Endodermal cell (in vitro differentiated cells): ENCODE data around the gene DACT3. TPM values are rescaled to one million over a fixed set of nuclear protein-coding genes. Genes with fewer than 3 reads are reported as not detected.
A peak's percentile ranks its signal among the peaks of the same experiment; 100 is the strongest.

ENCODE experiments used
- DNase-seq: peaks from one replicate; pipeline ENCODE4 v3.0.0-alpha.2; 2017
- H3K27ac ChIP-seq: 2 replicates; pipeline ENCODE4 v1.5.1; 2013; ENCODE audit warnings: mild to moderate bottlenecking, low read depth, low read length, moderate library complexity
- H3K27me3 ChIP-seq: 2 replicates; pipeline ENCODE4 v1.6.1; 2013; ENCODE audit warnings: mild to moderate bottlenecking, low read length, moderate library complexity; ENCODE audit not compliant: insufficient read depth, control insufficient read depth, poor library complexity, severe bottlenecking
- H3K36me3 ChIP-seq: 2 replicates; pipeline ENCODE4 v1.7.0; 2013; ENCODE audit warnings: mild to moderate bottlenecking, low read length, moderate library complexity; ENCODE audit not compliant: control insufficient read depth, insufficient read depth
- H3K4me1 ChIP-seq: one replicate; pipeline ENCODE4 v1.7.0; 2013; ENCODE audit warnings: low read length; ENCODE audit not compliant: control insufficient read depth, insufficient read depth
- H3K4me3 ChIP-seq: 2 replicates; pipeline ENCODE4 v1.5.1; 2013; ENCODE audit warnings: mild to moderate bottlenecking, low read length, moderate library complexity
- H3K9ac ChIP-seq: 2 replicates; pipeline ENCODE4 v1.6.1; 2013; ENCODE audit warnings: mild to moderate bottlenecking, low read length, moderate library complexity; ENCODE audit not compliant: poor library complexity, severe bottlenecking; ENCODE audit errors: extremely low read depth
- H3K9me3 ChIP-seq: 2 replicates; pipeline ENCODE4 v1.6.1; 2013; ENCODE audit warnings: mild to moderate bottlenecking, low read length, moderate library complexity; ENCODE audit not compliant: control insufficient read depth
- H3K27ac Mint-ChIP-seq: 2 replicates; pipeline ENCODE4 v1.8.0; 2020; ENCODE audit warnings: mixed read lengths
- H3K27me3 Mint-ChIP-seq: 2 replicates; pipeline ENCODE4 v1.8.0; 2021; ENCODE audit warnings: mild to moderate bottlenecking, mixed read lengths; ENCODE audit not compliant: insufficient read depth
- H3K36me3 Mint-ChIP-seq: 2 replicates; pipeline ENCODE4 v1.8.0; 2020; ENCODE audit warnings: low read depth, mixed read lengths
- H3K4me1 Mint-ChIP-seq: 2 replicates; pipeline ENCODE4 v1.8.0; 2020; ENCODE audit warnings: mixed read lengths
- H3K4me3 Mint-ChIP-seq: 2 replicates; pipeline ENCODE4 v1.8.0; 2020; ENCODE audit warnings: mild to moderate bottlenecking, moderate library complexity, mixed read lengths
- H3K9me3 Mint-ChIP-seq: 2 replicates; pipeline ENCODE4 v1.8.0; 2020; ENCODE audit warnings: mild to moderate bottlenecking, mixed read lengths
- WGBS, 2 experiments: methylation state at CpG; one replicate each; pipeline versions ENCODE4 v1.1.5 to v1.1.7; 2013; ENCODE audit warnings: missing lambda C conversion rate in 2 of 2, mixed read lengths in 1 of 2; ENCODE audit not compliant: insufficient coverage in 1 of 2, insufficient read length in 1 of 2; 5-methylcytosine and 5-hydroxymethylcytosine counted together
- total RNA-seq, 2 donors: library from RNA; stranded (reverse); fragmentation: NEBNext Ultra II Directional in 1 of 2; extraction: Animal tissue kit (Norgen Biotek cat#: 25700) in 1 of 2; gene quantifications; 2 replicates in 1 of 2; 3 replicates in 1 of 2; pipeline ENCODE4 v1.2.1, GENCODE V29; 2021
- TF ChIP-seq, protein P1 (sequence below): fragments of 200-600 bp; sonication (generic); conservative IDR thresholded peaks from 2 replicates; pipeline ENCODE4 v1.5.0; 2021; ENCODE audit warnings: antibody characterized with exemption, mild to moderate bottlenecking

Gene DACT3
- total RNA-seq, 2 donors from 2014 or later, result 0.15 to 0.70 TPM

DNA sequence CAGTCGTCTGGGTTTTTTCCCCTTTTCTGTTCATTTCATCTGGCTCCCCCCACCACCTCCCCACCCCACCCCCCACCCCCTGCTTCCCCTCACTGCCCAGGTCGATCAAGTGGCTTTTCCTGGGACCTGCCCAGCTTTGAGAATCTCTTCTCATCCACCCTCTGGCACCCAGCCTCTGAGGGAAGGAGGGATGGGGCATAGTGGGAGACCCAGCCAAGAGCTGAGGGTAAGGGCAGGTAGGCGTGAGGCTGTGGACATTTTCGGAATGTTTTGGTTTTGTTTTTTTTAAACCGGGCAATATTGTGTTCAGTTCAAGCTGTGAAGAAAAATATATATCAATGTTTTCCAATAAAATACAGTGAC lies 50.6 kb downstream of the DACT3 start:
- DNase-seq, result no peak
- Mint-ChIP-seq H3K27ac (peak overlapping the region; percentile 14), H3K4me1 (no peaks in the 10 kb centered on the region), H3K4me3 (no peak overlapping the region), H3K27me3 (no peaks in the 10 kb centered on the region), H3K9me3 (no peaks in the 10 kb centered on the region), H3K36me3 (peaks cover 51% of the 10 kb centered on the region)
- Histone ChIP-seq H3K9me3 (no peaks in the 10 kb centered on the region), H3K36me3 (peaks cover 43% of the 10 kb centered on the region), H3K4me3 (no peak overlapping the region), H3K4me1 (no peaks in the 10 kb centered on the region), H3K9ac (no peak overlapping the region), H3K27me3 (no peaks in the 10 kb centered on the region), H3K27ac (no peak overlapping the region)
- TF ChIP-seq, protein P1, sequence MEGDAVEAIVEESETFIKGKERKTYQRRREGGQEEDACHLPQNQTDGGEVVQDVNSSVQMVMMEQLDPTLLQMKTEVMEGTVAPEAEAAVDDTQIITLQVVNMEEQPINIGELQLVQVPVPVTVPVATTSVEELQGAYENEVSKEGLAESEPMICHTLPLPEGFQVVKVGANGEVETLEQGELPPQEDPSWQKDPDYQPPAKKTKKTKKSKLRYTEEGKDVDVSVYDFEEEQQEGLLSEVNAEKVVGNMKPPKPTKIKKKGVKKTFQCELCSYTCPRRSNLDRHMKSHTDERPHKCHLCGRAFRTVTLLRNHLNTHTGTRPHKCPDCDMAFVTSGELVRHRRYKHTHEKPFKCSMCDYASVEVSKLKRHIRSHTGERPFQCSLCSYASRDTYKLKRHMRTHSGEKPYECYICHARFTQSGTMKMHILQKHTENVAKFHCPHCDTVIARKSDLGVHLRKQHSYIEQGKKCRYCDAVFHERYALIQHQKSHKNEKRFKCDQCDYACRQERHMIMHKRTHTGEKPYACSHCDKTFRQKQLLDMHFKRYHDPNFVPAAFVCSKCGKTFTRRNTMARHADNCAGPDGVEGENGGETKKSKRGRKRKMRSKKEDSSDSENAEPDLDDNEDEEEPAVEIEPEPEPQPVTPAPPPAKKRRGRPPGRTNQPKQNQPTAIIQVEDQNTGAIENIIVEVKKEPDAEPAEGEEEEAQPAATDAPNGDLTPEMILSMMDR, result no peak
- WGBS, 2 experiments, result 90% methylated on average over 4 of the region's 5 CpGs; no CpG with 5 or more reads in 1 of the 2 experiments

DNA sequence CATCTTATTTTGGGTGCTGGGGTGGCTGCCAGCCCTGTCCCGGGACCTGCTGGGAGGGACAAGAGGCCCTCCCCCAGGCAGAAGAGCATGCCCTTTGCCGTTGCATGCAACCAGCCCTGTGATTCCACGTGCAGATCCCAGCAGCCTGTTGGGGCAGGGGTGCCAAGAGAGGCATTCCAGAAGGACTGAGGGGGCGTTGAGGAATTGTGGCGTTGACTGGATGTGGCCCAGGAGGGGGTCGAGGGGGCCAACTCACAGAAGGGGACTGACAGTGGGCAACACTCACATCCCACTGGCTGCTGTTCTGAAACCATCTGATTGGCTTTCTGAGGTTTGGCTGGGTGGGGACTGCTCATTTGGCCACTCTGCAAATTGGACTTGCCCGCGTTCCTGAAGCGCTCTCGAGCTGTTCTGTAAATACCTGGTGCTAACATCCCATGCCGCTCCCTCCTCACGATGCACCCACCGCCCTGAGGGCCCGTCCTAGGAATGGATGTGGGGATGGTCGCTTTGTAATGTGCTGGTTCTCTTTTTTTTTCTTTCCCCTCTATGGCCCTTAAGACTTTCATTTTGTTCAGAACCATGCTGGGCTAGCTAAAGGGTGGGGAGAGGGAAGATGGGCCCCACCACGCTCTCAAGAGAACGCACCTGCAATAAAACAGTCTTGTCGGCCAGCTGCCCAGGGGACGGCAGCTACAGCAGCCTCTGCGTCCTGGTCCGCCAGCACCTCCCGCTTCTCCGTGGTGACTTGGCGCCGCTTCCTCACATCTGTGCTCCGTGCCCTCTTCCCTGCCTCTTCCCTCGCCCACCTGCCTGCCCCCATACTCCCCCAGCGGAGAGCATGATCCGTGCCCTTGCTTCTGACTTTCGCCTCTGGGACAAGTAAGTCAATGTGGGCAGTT lies 51.2 kb downstream of the DACT3 start:
- Histone ChIP-seq H3K36me3 (peaks cover 49% of the 10 kb centered on the region), H3K9ac (no peak overlapping the region), H3K9me3 (no peaks in the 10 kb centered on the region), H3K4me1 (no peaks in the 10 kb centered on the region), H3K4me3 (no peak overlapping the region), H3K27me3 (no peaks in the 10 kb centered on the region), H3K27ac (peak overlapping the region; percentile 53)
- WGBS, 2 experiments, result 93 to 96% methylated on average over 25 to 30 of the region's 30 CpGs
- Mint-ChIP-seq H3K27me3 (no peaks in the 10 kb centered on the region), H3K27ac (no peak overlapping the region), H3K4me1 (peaks cover 2% of the 10 kb centered on the region), H3K4me3 (no peak overlapping the region), H3K9me3 (no peaks in the 10 kb centered on the region), H3K36me3 (peaks cover 54% of the 10 kb centered on the region)
- peak; percentile 38 for DNase-seq
- TF ChIP-seq, protein P1, result no peak

- Mint-ChIP-seq H3K27ac (no peak overlapping the region), H3K27me3 (no peaks in the 10 kb centered on the region), H3K9me3 (no peaks in the 10 kb centered on the region), H3K36me3 (peaks cover 54% of the 10 kb centered on the region), H3K4me3 (no peak overlapping the region), H3K4me1 (peaks cover 8% of the 10 kb centered on the region)
- Histone ChIP-seq H3K4me3 (no peak overlapping the region), H3K27ac (no peak overlapping the region), H3K27me3 (no peaks in the 10 kb centered on the region), H3K9ac (no peak overlapping the region), H3K4me1 (peaks cover 5% of the 10 kb centered on the region), H3K9me3 (no peaks in the 10 kb centered on the region), H3K36me3 (peaks cover 56% of the 10 kb centered on the region)
- TF ChIP-seq, protein P1, result no peak
- 95 to 99% methylated on average over 19 to 27 of the region's 27 CpGs for WGBS, 2 experiments
- DNase-seq, result peak; percentile 20
Measured at GRCh38 chr19:46608581-46609345, 52.2 kb downstream of the DACT3 start.
